PC-9 (cell line): ENCODE results near the gene PCED1B.

Experiments used
- EZH2 ChIP-seq: fragments of 200-600 bp; sonication (generic); IDR thresholded peaks from 2 replicates; pipeline ENCODE4 v1.8.0; 2017; ENCODE audit warnings: antibody characterized with exemption, low read depth
- TF ChIP-seq, protein P1 (sequence below): fragments of 200-600 bp; sonication (generic); conservative IDR thresholded peaks from 2 replicates; pipeline ENCODE4 v1.6.1; 2017; ENCODE audit warnings: mixed run types, antibody characterized with exemption, mild to moderate bottlenecking, moderate library complexity

DNA sequence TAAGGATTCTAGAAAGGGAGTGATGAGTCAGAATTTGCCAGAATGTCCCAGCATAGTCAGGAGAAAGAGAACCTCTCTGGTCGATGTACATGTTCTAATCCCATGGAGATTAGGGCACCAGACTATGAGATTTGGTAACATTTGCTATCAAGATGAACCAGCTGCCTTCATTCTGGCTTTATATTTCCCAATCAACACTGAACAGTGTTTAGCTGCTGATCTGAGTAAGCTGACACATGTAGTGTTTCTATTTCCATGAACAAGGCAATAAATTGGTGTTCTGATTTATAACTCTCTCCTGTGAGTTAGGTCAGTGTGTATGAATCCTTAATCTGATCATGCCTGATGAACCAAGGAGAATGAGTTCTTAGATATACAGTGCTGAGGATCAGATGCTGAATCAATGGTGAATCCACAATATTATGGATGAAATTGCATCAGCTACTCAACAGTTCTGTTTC is 158.4 kb downstream of the PCED1B start:
- TF ChIP-seq, protein P1, sequence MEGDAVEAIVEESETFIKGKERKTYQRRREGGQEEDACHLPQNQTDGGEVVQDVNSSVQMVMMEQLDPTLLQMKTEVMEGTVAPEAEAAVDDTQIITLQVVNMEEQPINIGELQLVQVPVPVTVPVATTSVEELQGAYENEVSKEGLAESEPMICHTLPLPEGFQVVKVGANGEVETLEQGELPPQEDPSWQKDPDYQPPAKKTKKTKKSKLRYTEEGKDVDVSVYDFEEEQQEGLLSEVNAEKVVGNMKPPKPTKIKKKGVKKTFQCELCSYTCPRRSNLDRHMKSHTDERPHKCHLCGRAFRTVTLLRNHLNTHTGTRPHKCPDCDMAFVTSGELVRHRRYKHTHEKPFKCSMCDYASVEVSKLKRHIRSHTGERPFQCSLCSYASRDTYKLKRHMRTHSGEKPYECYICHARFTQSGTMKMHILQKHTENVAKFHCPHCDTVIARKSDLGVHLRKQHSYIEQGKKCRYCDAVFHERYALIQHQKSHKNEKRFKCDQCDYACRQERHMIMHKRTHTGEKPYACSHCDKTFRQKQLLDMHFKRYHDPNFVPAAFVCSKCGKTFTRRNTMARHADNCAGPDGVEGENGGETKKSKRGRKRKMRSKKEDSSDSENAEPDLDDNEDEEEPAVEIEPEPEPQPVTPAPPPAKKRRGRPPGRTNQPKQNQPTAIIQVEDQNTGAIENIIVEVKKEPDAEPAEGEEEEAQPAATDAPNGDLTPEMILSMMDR: no peak
- TF ChIP-seq EZH2: no peak
